Left lobe of liver (tissue), 2 donors: ENCODE results near the gene UCN3. TPM values are rescaled to one million over a fixed set of nuclear protein-coding genes. Genes with fewer than 3 reads are reported as not detected.
A peak's percentile ranks its signal among the peaks of the same experiment; 100 is the strongest.
"Not testable (repeated sequence)": the region's sequence is repeated elsewhere in the genome, so short reads cannot be mapped to it uniquely, and the experiment has no call there.

Experiments
- ATAC-seq: fragments of 200-7000 bp; cut with Tn5 transposase; one replicate; pipeline ENCODE4 v1.9.1; 2020; ENCODE audit warnings: mild to moderate bottlenecking, moderate library complexity
- DNase-seq: peaks from one replicate; pipeline ENCODE4 v3.0.0-alpha.2; 2020; ENCODE audit warnings: low spot score
- total RNA-seq: library from RNA; stranded (reverse); gene quantifications from one replicate; pipeline ENCODE4 v1.2.1, GENCODE V29; 2021
- donor health status: DM: no; HTN: no; CAD: no; lungs with moderate emphysema.
- donor health status: DM: no; HTN: yes; CAD: no.

UCN3 gene
- total RNA-seq, 1 donor from 2014 or later, result not detected

GRCh38 chr10:5364374-5364773 is 392 bp upstream of the UCN3 start:
- ATAC-seq (no peak), DNase-seq (no peak)

DNA sequence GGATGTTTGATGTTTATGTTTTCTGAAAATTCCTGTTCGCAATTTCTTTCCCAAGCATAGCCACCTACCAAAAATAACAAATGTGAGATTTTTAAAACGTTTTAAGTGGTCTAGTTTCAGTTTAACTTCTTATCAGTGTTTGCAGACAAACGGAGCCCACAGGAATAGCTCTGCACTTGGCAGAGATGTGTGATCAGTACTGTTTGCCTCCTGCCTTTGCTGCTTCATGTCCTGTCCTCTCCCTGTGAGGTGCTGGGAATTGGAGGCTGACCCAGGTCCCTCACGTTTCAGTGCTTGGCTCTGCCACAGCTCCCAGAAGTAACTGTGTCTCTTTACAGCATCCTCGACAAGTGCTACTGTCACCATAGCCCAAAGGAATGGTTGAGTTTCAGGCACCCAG is 1.2 kb downstream of the UCN3 start:
- DNase-seq (no peak), ATAC-seq (no peak)

GRCh38 chr10:5369362-5370158 is 4.8 kb downstream of the UCN3 start:
- no peak for ATAC-seq
- no peak for DNase-seq

DNA sequence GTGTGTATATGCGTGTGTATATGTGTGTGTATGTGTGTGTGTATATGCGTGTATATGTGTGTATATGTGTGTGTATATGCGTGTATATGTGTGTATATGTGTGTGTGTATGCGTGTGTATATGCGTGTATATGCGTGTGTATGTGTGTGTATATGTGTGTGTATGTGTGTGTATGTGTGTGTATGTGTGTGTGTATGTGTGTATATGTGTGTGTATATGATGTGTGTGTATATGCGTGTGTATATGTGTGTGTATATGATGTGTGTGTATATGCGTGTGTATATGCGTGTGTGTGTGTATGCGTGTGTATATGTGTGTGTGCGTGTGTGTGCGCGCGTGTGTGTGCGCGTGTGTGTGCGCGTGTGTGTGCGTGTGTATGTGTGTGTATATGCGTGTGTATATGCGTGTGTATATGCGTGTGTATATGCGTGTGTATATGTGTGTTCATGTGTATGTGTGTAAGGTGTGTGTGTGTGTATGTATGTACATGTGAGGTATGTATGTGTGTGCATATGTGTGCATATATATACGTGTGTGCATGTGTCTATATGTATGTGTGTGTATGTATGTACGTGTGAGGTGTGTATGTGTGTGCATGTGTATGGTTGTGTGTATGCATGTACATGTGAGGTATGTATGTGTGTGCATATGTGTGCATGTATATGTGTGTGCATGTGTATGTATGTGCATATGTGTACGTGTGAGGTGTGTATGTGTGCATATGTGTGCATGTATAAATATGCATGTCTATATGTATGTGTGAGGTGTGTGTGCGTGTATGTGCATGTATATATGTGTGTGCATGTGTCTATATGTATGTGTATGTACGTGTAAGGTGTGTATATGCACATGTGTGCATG is 6.0 kb downstream of the UCN3 start:
- DNase-seq, result no peak
- no peak for ATAC-seq

- ATAC-seq (no peak), DNase-seq (no peak)
These were observed 8.5 kb downstream of the UCN3 start for GRCh38 chr10:5373307-5373706.

DNA sequence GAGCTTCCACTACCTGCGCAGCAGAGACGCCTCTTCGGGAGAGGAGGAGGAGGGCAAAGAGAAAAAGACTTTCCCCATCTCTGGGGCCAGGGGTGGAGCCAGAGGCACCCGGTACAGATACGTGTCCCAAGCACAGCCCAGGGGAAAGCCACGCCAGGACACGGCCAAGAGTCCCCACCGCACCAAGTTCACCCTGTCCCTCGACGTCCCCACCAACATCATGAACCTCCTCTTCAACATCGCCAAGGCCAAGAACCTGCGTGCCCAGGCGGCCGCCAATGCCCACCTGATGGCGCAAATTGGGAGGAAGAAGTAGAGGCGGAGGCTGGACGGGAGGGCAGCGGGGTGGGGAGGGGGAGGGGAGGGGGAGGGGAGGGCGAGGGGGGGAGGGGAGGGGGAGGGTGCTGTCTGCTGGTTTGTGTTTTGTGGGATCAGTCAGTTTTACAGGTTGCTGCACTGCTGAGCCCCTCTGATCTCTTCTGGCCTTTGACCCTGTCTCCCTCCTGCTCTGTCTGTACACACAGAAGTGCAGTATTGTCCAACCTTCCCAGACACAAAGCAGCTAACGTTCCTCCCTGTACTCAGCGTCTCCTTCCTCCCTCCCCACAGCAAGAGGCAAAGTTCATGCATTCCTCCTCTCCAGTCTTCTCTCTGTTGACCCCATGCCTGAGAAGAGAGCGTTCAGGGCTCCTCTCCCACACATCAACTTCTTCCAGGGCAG is 9.3 kb downstream of the UCN3 start:
- DNase-seq (no peak), ATAC-seq (no peak)

- no peak for DNase-seq
- no peak for ATAC-seq
These were observed 11.7 kb downstream of the UCN3 start for GRCh38 chr10:5376450-5376849.

DNA sequence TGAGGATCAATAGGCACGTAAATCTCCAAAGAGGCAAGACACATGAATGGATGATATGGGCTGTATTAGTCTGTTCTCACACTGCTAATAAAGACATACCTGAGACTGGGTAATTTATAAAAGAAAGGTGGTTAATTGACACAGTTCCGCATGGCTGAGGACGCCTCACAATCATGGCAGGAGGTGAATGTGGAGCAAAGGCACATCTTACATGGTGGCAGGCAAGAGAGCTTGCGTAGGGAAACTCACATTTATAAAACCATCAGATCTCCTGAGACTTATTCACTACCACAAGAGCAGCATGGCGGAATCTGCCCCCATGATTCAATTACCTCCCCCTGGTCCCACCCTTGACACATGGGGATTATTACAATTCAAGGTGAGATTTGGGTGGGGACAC is 14.4 kb downstream of the UCN3 start:
- DNase-seq, ATAC-seq: not testable (repeated sequence)

DNA sequence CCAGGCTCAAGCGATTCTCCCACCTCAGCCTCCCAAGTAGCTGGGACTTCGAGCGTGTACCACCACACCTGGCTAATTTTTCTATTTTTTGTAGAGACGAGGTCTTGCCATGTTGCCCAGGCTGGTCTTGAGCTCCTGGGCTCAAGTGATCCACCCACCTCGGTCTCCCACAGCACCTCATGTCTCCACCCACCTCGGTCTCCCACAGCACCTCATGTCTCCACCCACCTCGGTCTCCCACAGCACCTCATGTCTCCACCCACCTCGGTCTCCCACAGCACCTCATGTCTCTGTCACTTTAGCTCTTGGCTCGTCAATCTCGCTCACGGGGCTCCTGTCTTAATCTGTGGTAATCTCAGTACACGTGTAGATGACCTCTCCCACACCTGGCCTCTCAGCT is 15.6 kb downstream of the UCN3 start:
- DNase-seq, ATAC-seq: not testable (repeated sequence)

DNA sequence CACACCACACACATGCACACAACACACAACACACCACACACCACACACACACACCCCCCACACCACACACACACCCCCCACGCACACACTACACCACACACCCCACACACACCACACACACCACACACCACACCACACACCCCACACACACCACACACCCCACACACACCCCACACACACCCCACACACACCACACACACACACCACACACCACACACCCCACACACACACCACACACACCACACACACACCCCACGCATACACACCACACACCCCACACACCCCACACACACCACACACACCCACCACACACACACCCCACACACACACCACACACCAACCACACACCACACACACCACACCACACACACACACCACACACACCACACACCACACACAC is 16.4 kb downstream of the UCN3 start:
- ATAC-seq, result no peak
- DNase-seq, result no peak

DNA sequence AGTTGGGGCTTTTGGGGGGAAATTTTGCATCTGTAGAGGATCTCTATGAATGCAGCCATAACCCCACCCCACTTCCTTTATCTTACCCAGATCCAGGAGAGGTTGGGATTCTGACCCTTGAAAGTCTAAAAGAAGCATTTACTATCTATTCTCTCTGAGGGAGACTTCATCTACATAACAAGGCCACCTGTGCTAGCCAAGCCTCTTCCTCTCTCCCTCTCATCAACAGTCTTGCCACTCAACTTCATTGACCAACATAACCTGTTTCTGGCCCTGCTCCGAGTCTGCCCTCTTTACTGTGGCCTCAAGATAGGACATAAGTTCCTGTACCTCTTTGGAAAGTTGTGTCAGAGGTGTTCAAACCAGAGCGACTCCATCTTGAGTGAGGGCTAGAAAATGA is 20.5 kb downstream of the UCN3 start:
- no peak for DNase-seq
- no peak for ATAC-seq

DNA sequence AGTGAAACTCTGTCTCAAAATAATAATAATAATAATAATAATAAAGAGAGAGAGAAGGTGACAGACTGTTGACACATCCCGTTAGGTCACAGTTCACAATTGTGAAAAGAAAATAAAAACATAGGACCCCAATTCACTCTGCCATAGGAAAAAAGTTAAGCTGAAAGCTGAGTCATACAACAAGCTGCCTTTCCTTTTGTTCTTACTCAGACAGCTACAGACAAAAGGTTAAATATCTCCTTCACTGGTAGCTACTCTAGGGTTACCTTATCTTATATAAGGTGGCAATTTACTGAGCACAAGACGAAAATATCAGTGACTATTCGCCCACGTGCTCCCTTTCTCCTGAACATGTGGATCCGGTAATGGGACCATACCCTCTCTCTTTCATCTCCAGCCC is 22.4 kb downstream of the UCN3 start:
- no peak for DNase-seq
- no peak for ATAC-seq

DNA sequence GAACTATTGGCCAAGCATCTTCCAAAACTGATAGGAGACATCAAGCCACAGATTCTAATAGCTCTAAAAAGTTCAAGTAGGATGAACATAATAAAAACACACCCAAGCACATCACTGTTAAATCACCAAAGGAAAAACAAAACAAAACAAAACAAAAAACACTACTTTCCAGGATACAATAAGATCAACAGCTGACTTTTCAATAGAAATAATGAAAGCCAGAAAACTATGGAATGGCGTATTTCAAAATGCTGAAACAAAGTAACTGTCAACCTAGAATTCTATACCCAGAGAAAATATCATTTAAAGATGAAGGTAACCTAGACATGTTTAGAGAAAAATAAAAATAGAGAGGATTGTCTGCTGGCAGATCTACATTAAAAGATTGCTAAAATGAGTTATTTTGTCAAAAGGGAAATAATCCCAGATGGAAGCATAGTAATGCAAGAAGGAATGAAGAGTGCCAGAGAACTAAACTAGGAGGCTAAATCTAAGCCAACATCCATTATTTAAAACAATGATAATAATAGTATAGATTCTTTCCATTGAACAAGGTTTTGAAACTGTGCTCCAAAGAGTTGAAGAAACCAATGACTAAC is 25.9 kb downstream of the UCN3 start:
- ATAC-seq (no peak), DNase-seq (no peak)

DNA sequence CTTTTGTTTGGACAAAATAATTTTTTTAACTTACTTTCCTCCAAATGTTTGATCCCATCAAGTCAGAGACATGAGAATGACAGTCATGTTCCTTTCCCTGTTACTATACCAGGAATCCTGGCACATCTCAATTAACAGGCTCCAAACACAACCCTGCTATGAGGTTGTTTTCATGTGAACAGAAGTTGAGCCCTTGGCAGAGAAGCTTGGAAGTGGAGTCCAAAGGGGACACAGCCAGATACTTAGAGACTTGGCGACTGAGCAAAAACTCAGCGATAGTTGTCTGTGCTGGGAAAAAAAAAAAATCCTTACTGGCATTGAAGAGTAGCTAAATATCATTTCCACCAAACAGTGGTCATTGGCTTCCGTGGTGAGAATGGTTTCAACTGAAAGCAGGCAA is 27.0 kb downstream of the UCN3 start:
- DNase-seq (no peak), ATAC-seq (no peak)

GRCh38 chr10:5393529-5393928 is 28.8 kb downstream of the UCN3 start:
- DNase-seq (no peak), ATAC-seq (no peak)

- no peak for DNase-seq
- ATAC-seq, result no peak
These were observed 30.4 kb downstream of the UCN3 start for GRCh38 chr10:5395168-5395567.

DNA sequence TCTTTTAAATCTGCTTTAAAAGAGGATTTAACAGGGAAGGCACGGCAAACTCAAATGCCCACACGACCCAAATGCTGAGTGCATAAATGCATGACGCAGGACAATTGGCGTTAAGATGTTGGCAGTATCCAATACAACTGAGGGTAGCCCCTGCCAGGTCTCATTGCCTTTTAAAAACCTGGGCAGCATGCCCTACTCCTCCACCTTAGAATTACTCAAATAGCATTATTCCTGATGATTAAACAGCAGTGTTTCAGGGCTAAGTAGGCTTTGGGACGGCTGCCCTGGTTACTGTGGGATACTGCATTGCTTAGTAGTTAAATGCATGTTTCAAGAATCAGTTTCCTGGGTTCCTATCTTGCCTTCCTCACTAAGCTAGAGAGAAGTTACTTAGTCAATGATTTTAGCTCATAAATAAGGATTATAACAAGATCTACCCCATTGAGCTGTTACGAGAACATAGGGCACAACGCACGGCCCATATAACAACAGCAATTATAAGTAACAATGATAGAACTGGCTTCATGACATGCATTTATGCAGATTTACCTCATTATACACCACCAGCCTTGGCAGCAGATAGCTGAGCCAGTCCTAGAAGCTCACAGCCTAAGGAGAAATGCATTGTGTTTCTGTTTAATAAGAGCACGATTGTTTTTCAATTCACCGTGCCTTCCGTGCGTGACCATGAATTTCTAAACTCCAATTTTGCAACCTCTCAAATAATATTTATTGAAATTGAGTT is 32.0 kb downstream of the UCN3 start:
- DNase-seq, result no peak

GRCh38 chr10:5399332-5399731 is 34.6 kb downstream of the UCN3 start:
- DNase-seq (no peak), ATAC-seq (no peak)

More for the DNA sequence above, 32.0 kb downstream of the UCN3 start:
- no peak for ATAC-seq

DNA sequence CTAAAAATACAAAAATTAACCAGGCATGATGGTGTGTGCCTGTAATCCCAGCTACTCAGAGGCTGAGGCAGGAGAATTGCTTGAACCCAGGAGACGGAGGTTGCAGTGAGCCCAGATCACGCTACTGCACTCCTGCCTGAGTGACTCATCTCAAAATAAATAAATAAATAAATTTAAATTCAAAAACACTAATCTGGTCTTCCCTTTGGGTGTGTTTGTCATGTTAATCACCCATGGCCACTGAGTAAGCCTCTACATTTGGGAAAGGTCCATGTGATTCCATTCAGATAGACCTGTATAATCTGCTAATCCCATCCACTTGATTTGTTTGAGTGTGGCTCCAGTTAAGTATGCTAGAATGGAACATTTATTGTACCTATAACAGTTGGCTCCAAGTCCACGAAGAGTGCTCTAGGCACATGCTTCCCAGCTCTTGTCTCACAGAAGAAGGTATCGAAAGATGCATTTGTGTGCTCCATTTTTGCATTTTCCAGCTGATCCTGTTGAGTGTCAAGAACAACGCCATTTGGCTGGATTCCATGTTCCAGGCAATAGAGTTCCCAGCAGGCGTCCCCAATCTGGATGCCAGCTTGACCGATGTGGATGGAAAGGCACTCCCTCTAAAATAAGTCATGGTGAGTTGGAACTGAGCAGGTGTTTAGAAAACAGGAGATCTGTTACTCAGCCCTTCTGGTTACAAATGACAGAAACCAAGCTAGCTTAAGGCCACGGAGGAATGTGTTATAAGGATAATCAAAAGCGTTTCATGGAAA is 35.9 kb downstream of the UCN3 start:
- DNase-seq, result no peak
- no peak for ATAC-seq

GRCh38 chr10:5402798-5403197 is 38.0 kb downstream of the UCN3 start:
- ATAC-seq, result peak; percentile 54
- DNase-seq, result no peak
